ENCODE measurements around the gene FOXL1.

The FOXL1 gene

GRCh38 chr16:86626966-86627365 lies 48.6 kb downstream of the FOXL1 start:
- no peak for TF ChIP-seq REST (IDR thresholded peaks at IDR 0.05; ENCODE audit: insufficient replicate concordance, low read depth)
- TF ChIP-seq GABPA (IDR thresholded peaks at IDR 0.05; ENCODE audit: low read depth): no peak
- TF ChIP-seq SPI1 (IDR thresholded peaks at IDR 0.05; ENCODE audit: borderline replicate concordance, low read depth): no peak
- TF ChIP-seq, protein P1, sequence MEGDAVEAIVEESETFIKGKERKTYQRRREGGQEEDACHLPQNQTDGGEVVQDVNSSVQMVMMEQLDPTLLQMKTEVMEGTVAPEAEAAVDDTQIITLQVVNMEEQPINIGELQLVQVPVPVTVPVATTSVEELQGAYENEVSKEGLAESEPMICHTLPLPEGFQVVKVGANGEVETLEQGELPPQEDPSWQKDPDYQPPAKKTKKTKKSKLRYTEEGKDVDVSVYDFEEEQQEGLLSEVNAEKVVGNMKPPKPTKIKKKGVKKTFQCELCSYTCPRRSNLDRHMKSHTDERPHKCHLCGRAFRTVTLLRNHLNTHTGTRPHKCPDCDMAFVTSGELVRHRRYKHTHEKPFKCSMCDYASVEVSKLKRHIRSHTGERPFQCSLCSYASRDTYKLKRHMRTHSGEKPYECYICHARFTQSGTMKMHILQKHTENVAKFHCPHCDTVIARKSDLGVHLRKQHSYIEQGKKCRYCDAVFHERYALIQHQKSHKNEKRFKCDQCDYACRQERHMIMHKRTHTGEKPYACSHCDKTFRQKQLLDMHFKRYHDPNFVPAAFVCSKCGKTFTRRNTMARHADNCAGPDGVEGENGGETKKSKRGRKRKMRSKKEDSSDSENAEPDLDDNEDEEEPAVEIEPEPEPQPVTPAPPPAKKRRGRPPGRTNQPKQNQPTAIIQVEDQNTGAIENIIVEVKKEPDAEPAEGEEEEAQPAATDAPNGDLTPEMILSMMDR (IDR thresholded peaks at IDR 0.05; ENCODE audit: insufficient read depth, low read length): no peak
- no peak for TF ChIP-seq POLR2AphosphoS5 (IDR thresholded peaks at IDR 0.05; ENCODE audit: low read depth)
- no peaks in the 10 kb centered on the region for H3K27me3 ChIP-seq (ENCODE audit: insufficient read depth, poor library complexity, severe bottlenecking)
- H3K4me3 ChIP-seq (replicated peaks; ENCODE audit: insufficient read depth, low read length): no peak overlapping the region
- DNase-seq (ENCODE audit: low read depth in 1 of 2, low spot score in 1 of 2): no peak
- no peak overlapping the region for H3K27ac ChIP-seq (replicated peaks)

- H3K27me3 ChIP-seq (ENCODE audit: insufficient read depth, poor library complexity, severe bottlenecking): no peaks in the 10 kb centered on the region
- DNase-seq (ENCODE audit: low read depth in 1 of 2, low spot score in 1 of 2): no peak
- no peak overlapping the region for H3K4me3 ChIP-seq (replicated peaks; ENCODE audit: insufficient read depth, low read length)
- TF ChIP-seq POLR2AphosphoS5 (IDR thresholded peaks at IDR 0.05; ENCODE audit: low read depth): no peak
- TF ChIP-seq REST (IDR thresholded peaks at IDR 0.05; ENCODE audit: insufficient replicate concordance, low read depth): no peak
- TF ChIP-seq, protein P1 (IDR thresholded peaks at IDR 0.05; ENCODE audit: insufficient read depth, low read length): no peak
- TF ChIP-seq GABPA (IDR thresholded peaks at IDR 0.05; ENCODE audit: low read depth): no peak
- H3K27ac ChIP-seq (replicated peaks): no peak overlapping the region
Observed at GRCh38 chr16:86628614-86629013, 50.3 kb downstream of the FOXL1 start.

DNA sequence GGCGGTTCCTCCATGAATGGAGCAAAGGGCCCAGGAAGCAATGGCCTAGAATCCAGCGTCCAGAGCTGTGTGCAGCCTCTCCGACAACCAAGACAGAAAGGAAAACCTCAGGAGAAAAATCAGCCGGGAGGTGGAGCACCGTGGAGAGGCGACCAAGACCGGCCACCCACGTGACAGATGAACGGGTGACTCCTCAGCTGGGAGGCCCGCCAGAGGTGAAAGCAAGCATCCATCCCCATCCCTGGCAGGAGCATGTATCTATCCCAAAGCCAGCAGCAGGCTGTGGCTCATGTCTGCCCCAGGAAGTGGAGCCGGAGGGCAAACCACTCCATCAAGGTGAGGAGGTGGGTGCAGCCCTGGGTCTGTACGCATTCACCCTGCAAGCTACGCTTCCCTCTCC lies 52.1 kb downstream of the FOXL1 start:
- no peaks in the 10 kb centered on the region for H3K27me3 ChIP-seq (ENCODE audit: insufficient read depth, poor library complexity, severe bottlenecking)
- no peak for DNase-seq (ENCODE audit: low read depth in 1 of 2, low spot score in 1 of 2)
- no peak overlapping the region for H3K4me3 ChIP-seq (replicated peaks; ENCODE audit: insufficient read depth, low read length)
- no peak overlapping the region for H3K27ac ChIP-seq (replicated peaks)
- no peak for TF ChIP-seq GABPA (IDR thresholded peaks at IDR 0.05; ENCODE audit: low read depth)
- no peak for TF ChIP-seq POLR2AphosphoS5 (IDR thresholded peaks at IDR 0.05; ENCODE audit: low read depth)
- TF ChIP-seq, protein P1 (IDR thresholded peaks at IDR 0.05; ENCODE audit: insufficient read depth, low read length): no peak
- no peak for TF ChIP-seq REST (IDR thresholded peaks at IDR 0.05; ENCODE audit: insufficient replicate concordance, low read depth)
- no peak for TF ChIP-seq SPI1 (IDR thresholded peaks at IDR 0.05; ENCODE audit: borderline replicate concordance, low read depth)
